GM23338 (cell line): ENCODE results near the gene NUBPL. TPM values are rescaled to one million over a fixed set of nuclear protein-coding genes. Genes with fewer than 3 reads are reported as not detected.

Source experiments
- ATAC-seq: fragments of 200-7000 bp; cut with Tn5 transposase; 3 replicates; pipeline ENCODE4 v1.9.1; 2020
- DNase-seq: peaks from one replicate; pipeline ENCODE4 v3.0.0-alpha.2; 2015; ENCODE audit warnings: low spot score
- H2AFZ ChIP-seq: fragments of 200-600 bp; sonication (generic); 2 replicates; pipeline ENCODE4 v1.8.0; 2016; ENCODE audit warnings: antibody characterized with exemption, mild to moderate bottlenecking, moderate library complexity
- H3F3A ChIP-seq: fragments of 200-600 bp; sonication (generic); replicated peaks from 2 replicates; pipeline ENCODE4 v1.8.0; 2017; ENCODE audit warnings: antibody characterized with exemption, mixed run types, low read depth
- H3K27ac ChIP-seq: fragments of 200-600 bp; sonication (generic); 2 replicates; pipeline ENCODE4 v1.6.1; 2016; ENCODE audit warnings: low read depth
- H3K27me3 ChIP-seq: fragments of 200-600 bp; sonication (generic); 2 replicates; pipeline ENCODE4 v1.8.0; 2016; ENCODE audit warnings: mild to moderate bottlenecking, mixed run types, moderate library complexity; ENCODE audit not compliant: insufficient read depth
- H3K36me3 ChIP-seq: fragments of 200-600 bp; sonication (generic); 2 replicates; pipeline ENCODE4 v1.8.0; 2016; ENCODE audit warnings: mild to moderate bottlenecking; ENCODE audit not compliant: insufficient read depth
- H3K4me1 ChIP-seq: fragments of 200-600 bp; sonication (generic); 2 replicates; pipeline ENCODE4 v1.8.0; 2016; ENCODE audit warnings: mild to moderate bottlenecking, moderate library complexity; ENCODE audit not compliant: insufficient read depth
- H3K4me2 ChIP-seq: fragments of 200-600 bp; sonication (generic); 2 replicates; pipeline ENCODE4 v1.7.1; 2017; ENCODE audit warnings: mixed run types
- H3K4me3 ChIP-seq: fragments of 200-600 bp; sonication (generic); 2 replicates; pipeline ENCODE4 v1.6.1; 2016; ENCODE audit warnings: mixed run types
- H3K79me2 ChIP-seq: fragments of 200-600 bp; sonication (generic); replicated peaks from 2 replicates; pipeline ENCODE4 v1.8.0; 2017; ENCODE audit warnings: mild to moderate bottlenecking; ENCODE audit not compliant: insufficient read depth
- H3K9me2 ChIP-seq: fragments of 200-600 bp; sonication (generic); 2 replicates; pipeline ENCODE4 v1.8.0; 2017; ENCODE audit not compliant: insufficient read depth
- H4K20me1 ChIP-seq: fragments of 200-600 bp; sonication (generic); replicated peaks from 2 replicates; pipeline ENCODE4 v1.8.0; 2017; ENCODE audit warnings: mild to moderate bottlenecking; ENCODE audit not compliant: insufficient read depth
- H3K27ac Mint-ChIP-seq: 2 replicates; pipeline ENCODE4 v1.8.0; 2020; ENCODE audit warnings: inconsistent platforms, mild to moderate bottlenecking, moderate library complexity, mixed read lengths
- H3K27me3 Mint-ChIP-seq: 3 replicates; pipeline ENCODE4 v1.8.0; 2022; ENCODE audit warnings: low read depth, mild to moderate bottlenecking, moderate library complexity, mixed read lengths, inconsistent platforms; ENCODE audit not compliant: insufficient read depth, poor library complexity
- H3K36me3 Mint-ChIP-seq: 3 replicates; pipeline ENCODE4 v1.8.0; 2021; ENCODE audit warnings: low read depth, mild to moderate bottlenecking, inconsistent platforms, moderate library complexity, mixed read lengths
- H3K4me1 Mint-ChIP-seq: 3 replicates; pipeline ENCODE4 v1.8.0; 2020; ENCODE audit warnings: mild to moderate bottlenecking, inconsistent platforms, mixed read lengths
- H3K4me3 Mint-ChIP-seq: 3 replicates; pipeline ENCODE4 v1.8.0; 2021; ENCODE audit warnings: moderate library complexity, mild to moderate bottlenecking, inconsistent platforms, mixed read lengths
- H3K9me3 Mint-ChIP-seq: 3 replicates; pipeline ENCODE4 v1.8.0; 2020; ENCODE audit warnings: moderate library complexity, mild to moderate bottlenecking, inconsistent platforms, mixed read lengths
- CREB1 ChIP-seq: fragments of 250-450 bp; sonication (Bioruptor Pico); IDR thresholded peaks from 2 replicates; pipeline ENCODE4 v1.5.0; 2020; ENCODE audit warnings: low read depth, mild to moderate bottlenecking, moderate library complexity
- CTCF ChIP-seq, 2 experiments: fragments of 200-600 bp in 1 of 2; sonication (generic) in 1 of 2; conservative IDR thresholded peaks; 2 replicates each; pipeline versions ENCODE4 v1.5.1 to v1.6.1; 2016 to 2017; ENCODE audit warnings: antibody characterized with exemption in 2 of 2, low read depth in 2 of 2, mild to moderate bottlenecking in 2 of 2, moderate library complexity in 1 of 2
- EZH2 ChIP-seq: fragments of 200-600 bp; sonication (generic); IDR thresholded peaks from one replicate; pipeline ENCODE4 v1.8.0; 2017; ENCODE audit warnings: antibody characterized with exemption, mild to moderate bottlenecking, low read depth; ENCODE audit not compliant: unreplicated experiment
- EZH2phosphoT487 ChIP-seq: fragments of 200-600 bp; sonication (generic); IDR thresholded peaks from one replicate; pipeline ENCODE4 v1.8.1; 2018; ENCODE audit warnings: antibody characterized with exemption; ENCODE audit not compliant: unreplicated experiment
- JUNB ChIP-seq: IDR thresholded peaks from one replicate; pipeline ENCODE4 v1.6.1; 2016; ENCODE audit warnings: antibody characterized with exemption; ENCODE audit not compliant: unreplicated experiment
- STAT1 ChIP-seq: IDR thresholded peaks from one replicate; pipeline ENCODE4 v1.6.1; 2016; ENCODE audit warnings: antibody characterized with exemption; ENCODE audit not compliant: unreplicated experiment
- ZNF114 ChIP-seq: fragments of 250-450 bp; sonication (Bioruptor Pico); IDR thresholded peaks from 2 replicates; pipeline ENCODE4 v1.5.0; 2020; ENCODE audit warnings: mild to moderate bottlenecking, moderate library complexity
- ZNF462 ChIP-seq: fragments of 250-450 bp; sonication (Bioruptor Pico); IDR thresholded peaks from 2 replicates; pipeline ENCODE4 v1.5.0; 2020; ENCODE audit warnings: mild to moderate bottlenecking, moderate library complexity
- polyA plus RNA-seq: library from polyadenylated mRNA; unstranded; fragments of >200 nt; fragmentation: Nextera tagmentation; extraction: Ambion mirVana; gene quantifications from 2 replicates; pipeline ENCODE4 v1.2.1, GENCODE V29; 2016
- total RNA-seq: library from RNA; depleted of rRNA; stranded (reverse); fragments of >200 nt; shearing (Covaris generic); gene quantifications from 2 replicates; pipeline ENCODE4 v1.2.3, GENCODE V29; 2014
- TF ChIP-seq, protein P1 (sequence below): IDR thresholded peaks from 2 replicates; pipeline ENCODE4 v1.6.1; 2016; ENCODE audit warnings: antibody characterized with exemption

Gene NUBPL
- total and polyA plus RNA-seq, 2 experiments from 2014 or later = 6.1 to 20.7 TPM

GRCh38 chr14:31582286-31582691 lies 21.1 kb downstream of the NUBPL start (continued):
- TF ChIP-seq EZH2 (no peak), EZH2phosphoT487 (no peak)

GRCh38 chr14:31582836-31583452 lies 21.7 kb downstream of the NUBPL start:
- Histone ChIP-seq H3K4me1 (no peaks in the 10 kb centered on the region), H3F3A (no peaks in the 10 kb centered on the region), H3K4me2 (no peak overlapping the region), H4K20me1 (no peaks in the 10 kb centered on the region), H3K27ac (no peak overlapping the region), H3K9me2 (no peaks in the 10 kb centered on the region), H3K4me3 (no peak overlapping the region), H3K27me3 (no peaks in the 10 kb centered on the region), H3K79me2 (no peaks in the 10 kb centered on the region), H3K36me3 (no peaks in the 10 kb centered on the region), H2AFZ (no peak overlapping the region)
- no peak for TF ChIP-seq ZNF462 (CRISPR knock-in tag)
- no peak for TF ChIP-seq JUNB
- TF ChIP-seq ZNF114 = no peak
- TF ChIP-seq, protein P1, sequence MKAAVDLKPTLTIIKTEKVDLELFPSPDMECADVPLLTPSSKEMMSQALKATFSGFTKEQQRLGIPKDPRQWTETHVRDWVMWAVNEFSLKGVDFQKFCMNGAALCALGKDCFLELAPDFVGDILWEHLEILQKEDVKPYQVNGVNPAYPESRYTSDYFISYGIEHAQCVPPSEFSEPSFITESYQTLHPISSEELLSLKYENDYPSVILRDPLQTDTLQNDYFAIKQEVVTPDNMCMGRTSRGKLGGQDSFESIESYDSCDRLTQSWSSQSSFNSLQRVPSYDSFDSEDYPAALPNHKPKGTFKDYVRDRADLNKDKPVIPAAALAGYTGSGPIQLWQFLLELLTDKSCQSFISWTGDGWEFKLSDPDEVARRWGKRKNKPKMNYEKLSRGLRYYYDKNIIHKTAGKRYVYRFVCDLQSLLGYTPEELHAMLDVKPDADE = no peak
- no peak for TF ChIP-seq CTCF (conservative IDR thresholded peaks at IDR 0.05; ENCODE audit: low read depth in 2 of 2)
- no peak for TF ChIP-seq EZH2
- no peak for TF ChIP-seq CREB1 (CRISPR knock-in tag)
- TF ChIP-seq EZH2phosphoT487 = no peak
- no peak for TF ChIP-seq STAT1
- no peaks in the 10 kb centered on the region for H3K27me3 Mint-ChIP-seq
- no peak overlapping the region for H3K27ac Mint-ChIP-seq
- no peaks in the 10 kb centered on the region for H3K9me3 Mint-ChIP-seq
- no peak overlapping the region for H3K4me3 Mint-ChIP-seq
- ATAC-seq (no peak), DNase-seq (no peak)
- H3K4me1 Mint-ChIP-seq = no peaks in the 10 kb centered on the region; the same call in 2 of the 3 replicates
- H3K36me3 Mint-ChIP-seq = no peaks in the 10 kb centered on the region
